HS-5 (cell line): ENCODE measurements around the gene CACNA1D.

ENCODE experiments used
- DNase-seq: peaks from one replicate; pipeline ENCODE4 v3.0.0-alpha.2; 2012; ENCODE audit warnings: low read depth

Gene CACNA1D

GRCh38 chr3:53691349-53691748 lies 196.9 kb downstream of the CACNA1D start:
- DNase-seq = no peak

- DNase-seq = no peak
These were observed 197.5 kb downstream of the CACNA1D start for GRCh38 chr3:53691885-53692284.

GRCh38 chr3:53693451-53693850 lies 199.0 kb downstream of the CACNA1D start:
- no peak for DNase-seq

GRCh38 chr3:53694046-53694445 lies 199.6 kb downstream of the CACNA1D start:
- no peak for DNase-seq

GRCh38 chr3:53694666-53695323 lies 200.4 kb downstream of the CACNA1D start:
- no peak for DNase-seq

GRCh38 chr3:53695324-53695690 lies 200.9 kb downstream of the CACNA1D start:
- DNase-seq = no peak

- no peak for DNase-seq
These were observed 202.2 kb downstream of the CACNA1D start for GRCh38 chr3:53696401-53697172.

- no peak for DNase-seq
These were observed 206.0 kb downstream of the CACNA1D start for GRCh38 chr3:53700441-53700840.

- DNase-seq = no peak
These were observed 208.5 kb downstream of the CACNA1D start for GRCh38 chr3:53702776-53703530.

- no peak for DNase-seq
These were observed 209.4 kb downstream of the CACNA1D start for GRCh38 chr3:53703630-53704362.

- no peak for DNase-seq
These were observed 209.9 kb downstream of the CACNA1D start for GRCh38 chr3:53704363-53704725.

GRCh38 chr3:53705024-53705745 lies 210.8 kb downstream of the CACNA1D start:
- DNase-seq = no peak

- no peak for DNase-seq
These were observed 211.4 kb downstream of the CACNA1D start for GRCh38 chr3:53705774-53706173.

- DNase-seq = no peak
These were observed 212.8 kb downstream of the CACNA1D start for GRCh38 chr3:53707222-53707621.

GRCh38 chr3:53708001-53708621 lies 213.7 kb downstream of the CACNA1D start:
- no peak for DNase-seq

- no peak for DNase-seq
These were observed 214.8 kb downstream of the CACNA1D start for GRCh38 chr3:53709256-53709655.

GRCh38 chr3:53709860-53710674 lies 215.7 kb downstream of the CACNA1D start:
- DNase-seq = no peak

GRCh38 chr3:53711387-53711786 lies 217.0 kb downstream of the CACNA1D start:
- no peak for DNase-seq

GRCh38 chr3:53712817-53713388 lies 218.5 kb downstream of the CACNA1D start:
- no peak for DNase-seq

GRCh38 chr3:53713626-53714025 lies 219.2 kb downstream of the CACNA1D start:
- DNase-seq = no peak
